ENCODE data around the gene CIRBP. TPM values are rescaled to one million over a fixed set of nuclear protein-coding genes. Genes with fewer than 3 reads are reported as not detected.
"Not testable (repeated sequence)": the region's sequence is repeated elsewhere in the genome, so short reads cannot be mapped to it uniquely, and the experiment has no call there.

Gene CIRBP
- total and polyA plus RNA-seq, 2 donors (not counting 1 experiment from before 2014, with no cell fraction given) = 643 to 1,164 TPM

DNA sequence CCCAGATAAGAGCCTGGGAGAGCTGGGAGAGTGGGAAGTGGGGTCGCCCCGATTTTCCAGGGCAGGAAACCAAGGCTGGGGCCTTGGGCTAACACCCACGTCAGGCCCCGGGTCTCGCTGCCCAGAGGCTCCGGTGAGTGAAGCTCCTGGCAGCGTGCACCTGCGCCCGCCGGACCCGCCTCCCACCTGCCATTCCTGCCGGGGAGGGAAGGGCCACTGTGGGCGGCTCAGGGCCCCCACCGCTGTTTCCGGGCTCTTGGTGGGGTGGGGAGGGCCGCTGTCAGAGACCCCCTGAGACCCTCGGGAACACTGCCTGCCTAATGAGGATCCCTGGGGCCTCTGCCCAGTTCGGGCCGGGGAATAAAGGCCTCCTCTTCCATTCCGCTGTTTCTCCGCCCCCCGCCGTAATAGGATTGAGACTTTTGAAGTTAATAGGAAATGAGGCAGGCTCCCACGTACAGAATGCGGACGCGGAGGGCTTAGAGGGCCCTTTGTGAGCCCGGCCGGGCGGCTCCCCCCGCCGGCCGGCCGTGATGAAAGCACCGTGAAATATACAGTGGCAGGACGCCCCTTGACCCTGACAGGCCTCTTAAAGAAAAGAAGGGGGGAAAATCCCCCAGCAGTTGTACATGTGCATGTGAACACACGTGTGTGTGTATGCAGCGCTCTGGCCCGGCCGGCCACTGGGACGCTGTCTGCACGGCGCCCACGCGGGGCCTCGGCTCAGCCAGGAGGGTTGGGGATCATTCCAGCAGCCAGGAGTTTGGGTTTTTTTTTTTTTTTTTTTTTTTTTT, 49.7 kb downstream of the CIRBP start:
- WGBS (ENCODE audit: insufficient coverage) = 62% methylated on average over 39 of the region's 46 CpGs
- DNase-seq (no peak), ATAC-seq (ENCODE audit: low read depth) (no peak)
- H4K20me1 ChIP-seq (ENCODE audit: control insufficient read depth, insufficient read depth, low read length, poor library complexity, severe bottlenecking) = no peaks in the 10 kb centered on the region
- peak overlapping the region; percentile 62 for H2AFZ ChIP-seq (ENCODE audit: insufficient read depth, low read depth, low read length, poor library complexity, severe bottlenecking)
- peak overlapping the region in 1 of 2 donors; percentile 61 for H3K27ac ChIP-seq (ENCODE audit: low read length in 2 of 2)
- peak overlapping the region in 1 of 5 experiments; percentile 48 for H3K4me3 ChIP-seq (ENCODE audit: control extremely low read depth in 1 of 5, extremely low read depth in 1 of 5, insufficient read depth in 1 of 5, low read depth in 2 of 5, low read length in 4 of 5)
- H3K79me2 ChIP-seq (ENCODE audit: control insufficient read depth, insufficient read depth, low read length) = no peaks in the 10 kb centered on the region
- H3K9ac ChIP-seq (ENCODE audit: low read length) = no peak overlapping the region
- H3K4me1 ChIP-seq (ENCODE audit: control insufficient read depth in 2 of 2, insufficient read depth in 2 of 2, low read length in 2 of 2) = peaks cover 9 to 12% of the 10 kb centered on the region in 2 donors
- no peak overlapping the region for H3K4me3 Mint-ChIP-seq
- peak overlapping the region; percentile 63 for H3K4me2 ChIP-seq (replicated peaks; ENCODE audit: low read depth, low read length, poor library complexity, severe bottlenecking)
- H3K27me3 Mint-ChIP-seq = peaks cover 19% of the 10 kb centered on the region
- no peaks in the 10 kb centered on the region for H3K36me3 ChIP-seq (replicated peaks in 1 of 2; ENCODE audit: control extremely low read depth in 1 of 2, control insufficient read depth in 1 of 2, extremely low read depth in 1 of 2, insufficient read depth in 2 of 2, low read length in 1 of 2)
- H3K9me3 Mint-ChIP-seq (ENCODE audit: insufficient read depth) = no peaks in the 10 kb centered on the region
- peaks cover 0 to 6% (median 0%) of the 10 kb centered on the region in 3 donors for H3K9me3 ChIP-seq (ENCODE audit: control extremely low read depth in 1 of 3, control insufficient read depth in 2 of 3, insufficient read depth in 1 of 3, low read length in 2 of 3)
- TF ChIP-seq EZH2 (IDR thresholded peaks at IDR 0.05; ENCODE audit: borderline replicate concordance, insufficient read depth, low read depth, low read length, poor library complexity, severe bottlenecking) = no peak
- TF ChIP-seq, protein P1, sequence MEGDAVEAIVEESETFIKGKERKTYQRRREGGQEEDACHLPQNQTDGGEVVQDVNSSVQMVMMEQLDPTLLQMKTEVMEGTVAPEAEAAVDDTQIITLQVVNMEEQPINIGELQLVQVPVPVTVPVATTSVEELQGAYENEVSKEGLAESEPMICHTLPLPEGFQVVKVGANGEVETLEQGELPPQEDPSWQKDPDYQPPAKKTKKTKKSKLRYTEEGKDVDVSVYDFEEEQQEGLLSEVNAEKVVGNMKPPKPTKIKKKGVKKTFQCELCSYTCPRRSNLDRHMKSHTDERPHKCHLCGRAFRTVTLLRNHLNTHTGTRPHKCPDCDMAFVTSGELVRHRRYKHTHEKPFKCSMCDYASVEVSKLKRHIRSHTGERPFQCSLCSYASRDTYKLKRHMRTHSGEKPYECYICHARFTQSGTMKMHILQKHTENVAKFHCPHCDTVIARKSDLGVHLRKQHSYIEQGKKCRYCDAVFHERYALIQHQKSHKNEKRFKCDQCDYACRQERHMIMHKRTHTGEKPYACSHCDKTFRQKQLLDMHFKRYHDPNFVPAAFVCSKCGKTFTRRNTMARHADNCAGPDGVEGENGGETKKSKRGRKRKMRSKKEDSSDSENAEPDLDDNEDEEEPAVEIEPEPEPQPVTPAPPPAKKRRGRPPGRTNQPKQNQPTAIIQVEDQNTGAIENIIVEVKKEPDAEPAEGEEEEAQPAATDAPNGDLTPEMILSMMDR (IDR thresholded peaks at IDR 0.05) = no peak
- H3K27ac Mint-ChIP-seq = no peak overlapping the region
- peaks cover 0 to 70% (median 19%) of the 10 kb centered on the region in 4 experiments for H3K27me3 ChIP-seq (replicated peaks in 1 of 4; ENCODE audit: control extremely low read depth in 1 of 4, control insufficient read depth in 3 of 4, insufficient read depth in 4 of 4, low read length in 3 of 4)
- intact Hi-C loops (cut with micrococcal nuclease) = loop anchor here (5.0 kb wide), 1 partner anchor 53 kb away; no protein-coding TSS in a partner anchor
- no peaks in the 10 kb centered on the region for H3K4me1 Mint-ChIP-seq
- CTCF ChIA-PET = interaction anchor here (0.6 kb wide), 1 partner anchor 41 kb away, joined by 3 read pairs; no protein-coding TSS in a partner anchor
- POLR2A ChIA-PET = no interaction called here

DNA sequence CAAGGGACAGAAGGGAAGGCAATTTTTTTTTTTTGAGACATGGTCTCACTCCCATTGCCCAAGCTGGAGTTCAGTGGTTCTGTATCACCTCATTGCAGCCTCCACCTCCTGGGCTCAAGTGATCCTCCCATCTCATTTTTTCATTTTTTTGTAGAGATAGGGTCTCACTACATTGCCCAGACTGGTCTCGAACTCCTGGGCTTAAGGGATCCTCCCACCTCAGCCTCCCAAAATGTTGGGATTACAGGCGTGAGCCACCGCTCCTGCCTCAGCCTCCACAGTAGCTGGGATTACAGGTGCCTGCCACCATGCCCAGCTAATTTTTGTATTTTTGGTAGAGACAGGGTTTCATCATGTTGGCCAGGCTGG, 51.1 kb downstream of the CIRBP start:
- POLR2A ChIA-PET; H3K4me2 ChIP-seq (replicated peaks; ENCODE audit: low read depth, low read length, poor library complexity, severe bottlenecking); intact Hi-C loops (cut with micrococcal nuclease); H3K79me2 ChIP-seq (ENCODE audit: control insufficient read depth, insufficient read depth, low read length); H2AFZ ChIP-seq (ENCODE audit: insufficient read depth, low read depth, low read length, poor library complexity, severe bottlenecking); H4K20me1 ChIP-seq (ENCODE audit: control insufficient read depth, insufficient read depth, low read length, poor library complexity, severe bottlenecking); H3K27ac ChIP-seq (ENCODE audit: low read length in 2 of 2); H3K27ac Mint-ChIP-seq; ATAC-seq (ENCODE audit: low read depth); H3K9ac ChIP-seq (ENCODE audit: low read length); H3K4me1 Mint-ChIP-seq; H3K36me3 ChIP-seq (replicated peaks in 1 of 2; ENCODE audit: control extremely low read depth in 1 of 2, control insufficient read depth in 1 of 2, extremely low read depth in 1 of 2, insufficient read depth in 2 of 2, low read length in 1 of 2); H3K9me3 Mint-ChIP-seq (ENCODE audit: insufficient read depth); H3K4me3 Mint-ChIP-seq; H3K4me3 ChIP-seq (ENCODE audit: control extremely low read depth in 1 of 5, extremely low read depth in 1 of 5, insufficient read depth in 1 of 5, low read depth in 2 of 5, low read length in 4 of 5); DNase-seq: not testable (repeated sequence)
- H3K27me3 Mint-ChIP-seq = peaks cover 29% of the 10 kb centered on the region
- H3K4me1 ChIP-seq (ENCODE audit: control insufficient read depth in 2 of 2, insufficient read depth in 2 of 2, low read length in 2 of 2) = peaks cover 16 to 22% of the 10 kb centered on the region in 2 donors
- CTCF ChIA-PET = interaction anchor here (0.7 kb wide), 1 partner anchor 527 kb away, joined by 3 read pairs; no protein-coding TSS in a partner anchor
- H3K27me3 ChIP-seq (replicated peaks in 1 of 4; ENCODE audit: control extremely low read depth in 1 of 4, control insufficient read depth in 3 of 4, insufficient read depth in 4 of 4, low read length in 3 of 4) = peaks cover 0 to 72% (median 27%) of the 10 kb centered on the region in 4 experiments
- no CpG with 5 or more reads among the region's 3 CpGs for WGBS (ENCODE audit: insufficient coverage)
- peaks cover 0 to 16% (median 0%) of the 10 kb centered on the region in 3 donors for H3K9me3 ChIP-seq (ENCODE audit: control extremely low read depth in 1 of 3, control insufficient read depth in 2 of 3, insufficient read depth in 1 of 3, low read length in 2 of 3)
